GM21381 (cell line): Measurements from ENCODE around the gene ZNF346.
A peak's percentile ranks its signal among the peaks of the same experiment; 100 is the strongest.

ENCODE experiments used
- ATAC-seq: cut with Tn5 transposase; IDR thresholded peaks from one replicate; pipeline ENCODE4 v1.9.1; 2021; ENCODE audit warnings: mild to moderate bottlenecking, moderate library complexity; ENCODE audit not compliant: unreplicated experiment

ZNF346 gene

GRCh38 chr5:177112589-177113220 lies 90.2 kb downstream of the ZNF346 start:
- no peak for ATAC-seq

GRCh38 chr5:177113566-177114424 lies 91.3 kb downstream of the ZNF346 start:
- peak; percentile 63 for ATAC-seq

- ATAC-seq, result no peak
These were observed 94.3 kb downstream of the ZNF346 start for GRCh38 chr5:177116631-177117373.

- no peak for ATAC-seq
These were observed 95.0 kb downstream of the ZNF346 start for GRCh38 chr5:177117441-177118045.

- ATAC-seq, result no peak
These were observed 100.1 kb downstream of the ZNF346 start for GRCh38 chr5:177122566-177122965.

- no peak for ATAC-seq
These were observed 101.4 kb downstream of the ZNF346 start for GRCh38 chr5:177123789-177124485.

- ATAC-seq, result no peak
These were observed 102.0 kb downstream of the ZNF346 start for GRCh38 chr5:177124486-177124991.

GRCh38 chr5:177126771-177127170 lies 104.3 kb downstream of the ZNF346 start:
- ATAC-seq, result no peak

- no peak for ATAC-seq
These were observed 106.1 kb downstream of the ZNF346 start for GRCh38 chr5:177128551-177128981.

GRCh38 chr5:177130211-177131018 lies 107.9 kb downstream of the ZNF346 start:
- ATAC-seq, result no peak
